HepG2 (cell line): ENCODE results near the gene FEM1B. TPM values are rescaled to one million over a fixed set of nuclear protein-coding genes. Genes with fewer than 3 reads are reported as not detected.

Source experiments
- CREB3 ChIP-seq: sonication (generic); formaldehyde crosslinking; IDR thresholded peaks from 2 replicates; pipeline ENCODE4 v1.5.0; 2020; ENCODE audit warnings: missing genetic modification reagents
- ESRRA ChIP-seq: sonication (generic); formaldehyde crosslinking; IDR thresholded peaks from 2 replicates; pipeline ENCODE4 v1.5.1; 2020; ENCODE audit warnings: mild to moderate bottlenecking, low read depth, missing genetic modification reagents
- FOXK2 ChIP-seq: fragments of 450-650 bp; IDR thresholded peaks from 2 replicates; pipeline ENCODE4 v1.6.1; 2016
- GPBP1L1 ChIP-seq: sonication (generic); formaldehyde crosslinking; IDR thresholded peaks from 2 replicates; pipeline ENCODE4 v1.5.0; 2020; ENCODE audit warnings: mild to moderate bottlenecking, missing genetic modification reagents
- HMG20B ChIP-seq: conservative IDR thresholded peaks from 2 replicates; pipeline ENCODE4 v1.6.1; 2016; ENCODE audit warnings: missing genetic modification reagents, missing compliant biosample characterization
- HNRNPLL ChIP-seq: fragments of 200-400 bp; formaldehyde crosslinking; IDR thresholded peaks from 2 replicates; pipeline ENCODE4 v1.6.1; 2017; ENCODE audit warnings: mild to moderate bottlenecking, low read depth, low read length; ENCODE audit not compliant: poor library complexity, severe bottlenecking
- HOXD1 ChIP-seq: sonication (generic); formaldehyde crosslinking; IDR thresholded peaks from 2 replicates; pipeline ENCODE4 v1.5.0; 2020; ENCODE audit warnings: missing genetic modification reagents
- KDM3A ChIP-seq: IDR thresholded peaks from 2 replicates; pipeline ENCODE4 v1.6.1; 2018; ENCODE audit warnings: low read depth, missing compliant biosample characterization
- MBNL3 ChIP-seq: fragments of 250-450 bp; sonication (Bioruptor Pico); conservative IDR thresholded peaks from 2 replicates; pipeline ENCODE4 v1.8.0; 2022; ENCODE audit warnings: mild to moderate bottlenecking, inconsistent platforms
- RBM39 ChIP-seq: fragments of 200-400 bp; formaldehyde crosslinking; IDR thresholded peaks from one replicate; pipeline ENCODE4 v1.6.1; 2018; ENCODE audit warnings: antibody characterized with exemption, mild to moderate bottlenecking, low read depth, low read length; ENCODE audit not compliant: poor library complexity, severe bottlenecking
- SIX1 ChIP-seq: sonication (generic); formaldehyde crosslinking; IDR thresholded peaks from 2 replicates; pipeline ENCODE4 v1.4.0; 2020; ENCODE audit warnings: missing genetic modification reagents, borderline replicate concordance
- SMARCC2 ChIP-seq: fragments of 450-650 bp; IDR thresholded peaks from 2 replicates; pipeline ENCODE4 v1.6.1; 2017; ENCODE audit warnings: antibody characterized with exemption, mild to moderate bottlenecking
- SOX6 ChIP-seq, 2 experiments: fragments of 450-650 bp in 1 of 2; sonication (generic) in 1 of 2; formaldehyde crosslinking in 1 of 2; IDR thresholded peaks; 2 replicates each; pipeline versions ENCODE4 v1.4.0 to v1.6.1; 2017 to 2020; ENCODE audit warnings: antibody characterized with exemption in 1 of 2, mild to moderate bottlenecking in 1 of 2, missing genetic modification reagents in 1 of 2
- TMF1 ChIP-seq: sonication (generic); formaldehyde crosslinking; IDR thresholded peaks from 2 replicates; pipeline ENCODE4 v1.8.1; 2022; ENCODE audit warnings: low read depth, missing genetic modification reagents
- ZNF331 ChIP-seq: sonication (generic); formaldehyde crosslinking; IDR thresholded peaks from 2 replicates; pipeline ENCODE4 v1.4.0; 2020; ENCODE audit warnings: missing genetic modification reagents
- ZNF616 ChIP-seq: sonication (generic); formaldehyde crosslinking; IDR thresholded peaks from 2 replicates; pipeline ENCODE4 v1.5.0; 2020; ENCODE audit warnings: low read depth, mild to moderate bottlenecking, missing genetic modification reagents
- ZZZ3 ChIP-seq: sonication (generic); formaldehyde crosslinking; IDR thresholded peaks from 2 replicates; pipeline ENCODE4 v1.4.0; 2020; ENCODE audit warnings: missing genetic modification reagents, mild to moderate bottlenecking, borderline replicate concordance
- polyA plus RNA-seq, 8 experiments: library from polyadenylated mRNA; depleted of rRNA in 3 of 8; stranded (reverse) in 7 of 8; unstranded in 1 of 8; fragments of >200 nt; fragmentation: Illumina TruSeq in 4 of 8; extraction: Trizol in 4 of 8; gene quantifications; 2 replicates each; pipeline versions ENCODE4 v1.2.1 to v1.2.3, GENCODE V29; 2011 to 2016; ENCODE audit warnings: low read depth in 4 of 8, missing spikeins in 1 of 8, mixed read lengths in 1 of 8; ENCODE audit not compliant: insufficient read depth in 1 of 8
- total RNA-seq, 5 experiments: library from RNA; depleted of rRNA; stranded (reverse); fragments of >200 nt; fragmentation: Illumina TruSeq; extraction: Trizol; gene quantifications; 2 replicates each; pipeline ENCODE4 v1.2.3, GENCODE V29; 2016; ENCODE audit warnings: low read depth in 1 of 5
- TF ChIP-seq, protein P1 (sequence below), 2 experiments: fragments of 450-650 bp in 1 of 2; sonication (generic) in 1 of 2; formaldehyde crosslinking; IDR thresholded peaks; 2 replicates each; pipeline versions ENCODE4 v1.5.0 to v1.8.0; 2020 to 2022; ENCODE audit warnings: mild to moderate bottlenecking in 1 of 2, missing genetic modification reagents in 1 of 2
- TF ChIP-seq, protein P2 (sequence below): sonication (generic); formaldehyde crosslinking; IDR thresholded peaks from 2 replicates; pipeline ENCODE4 v1.4.0; 2020; ENCODE audit warnings: missing genetic modification reagents
- TF ChIP-seq, protein P3 (sequence below): sonication (generic); formaldehyde crosslinking; IDR thresholded peaks from 2 replicates; pipeline ENCODE4 v1.9.0; 2022; ENCODE audit warnings: low read depth, missing genetic modification reagents

The FEM1B gene
- total and polyA plus RNA-seq, 2 of the 13 experiments (the other 11 are each of a cell fraction or from before 2014, with no cell fraction given) = 38.1 to 40.0 TPM

DNA sequence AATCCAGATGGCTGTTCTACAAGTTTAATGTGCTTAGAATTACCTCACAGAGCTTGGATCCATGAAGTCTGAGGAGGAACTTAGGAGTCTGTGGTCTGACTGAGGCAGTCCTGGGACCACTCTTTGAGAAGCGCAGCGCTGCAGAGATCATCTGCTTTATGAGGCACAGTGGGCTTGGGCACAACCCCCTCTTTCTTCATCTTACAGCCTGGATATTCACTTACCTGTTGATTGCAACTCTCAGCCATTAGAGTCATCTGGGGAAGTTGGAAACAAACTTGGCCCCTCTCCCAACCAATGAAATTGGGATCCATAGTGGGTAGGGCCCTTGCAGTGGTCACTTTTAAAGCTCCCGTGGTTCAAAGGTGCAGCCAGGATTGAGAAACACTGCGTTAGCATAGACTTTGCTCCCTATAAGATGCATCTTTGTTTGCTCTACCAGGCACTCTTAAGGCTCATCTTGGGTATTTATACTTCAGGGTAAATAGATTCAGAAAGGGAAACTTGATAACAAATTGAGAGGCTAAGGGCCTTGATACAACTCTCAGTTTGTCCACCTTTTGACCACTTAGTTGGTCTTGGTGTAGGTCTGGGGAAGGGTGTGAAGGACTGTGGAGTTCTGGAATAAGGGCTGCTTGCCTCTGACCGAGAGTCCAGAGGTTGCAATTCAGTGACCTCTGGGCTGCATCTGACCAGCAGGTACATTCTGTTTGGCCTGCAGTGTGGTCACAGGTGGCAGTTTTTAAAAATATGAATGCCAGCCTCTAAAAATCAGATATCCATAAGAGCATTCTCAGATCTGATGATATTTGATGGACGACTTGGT is 22.8 kb downstream of the FEM1B start (continued):
- TF ChIP-seq GPBP1L1 (CRISPR knock-in tag) (no peak), HNRNPLL (no peak), FOXK2 (no peak), SIX1 (CRISPR knock-in tag) (peak; percentile 38; the same call in 1 of the 2 replicates), ZZZ3 (CRISPR knock-in tag) (no peak), ESRRA (peak; percentile 22; the same call in 1 of the 2 replicates), CREB3 (CRISPR knock-in tag) (no peak), KDM3A (CRISPR knock-in tag) (no peak), TMF1 (CRISPR knock-in tag) (no peak), SMARCC2 (no peak), HOXD1 (no peak), ZNF616 (CRISPR knock-in tag) (no peak), RBM39 (no peak), MBNL3 (CRISPR knock-in tag) (no peak), HMG20B (CRISPR knock-in tag) (no peak), ZNF331 (CRISPR knock-in tag) (peak; percentile 42; the same call in 1 of the 2 replicates), SOX6 (IDR thresholded peaks at IDR 0.05) (no peak), SOX6 (CRISPR knock-in tag; IDR thresholded peaks at IDR 0.05) (peak; percentile 80)
- TF ChIP-seq, protein P1, sequence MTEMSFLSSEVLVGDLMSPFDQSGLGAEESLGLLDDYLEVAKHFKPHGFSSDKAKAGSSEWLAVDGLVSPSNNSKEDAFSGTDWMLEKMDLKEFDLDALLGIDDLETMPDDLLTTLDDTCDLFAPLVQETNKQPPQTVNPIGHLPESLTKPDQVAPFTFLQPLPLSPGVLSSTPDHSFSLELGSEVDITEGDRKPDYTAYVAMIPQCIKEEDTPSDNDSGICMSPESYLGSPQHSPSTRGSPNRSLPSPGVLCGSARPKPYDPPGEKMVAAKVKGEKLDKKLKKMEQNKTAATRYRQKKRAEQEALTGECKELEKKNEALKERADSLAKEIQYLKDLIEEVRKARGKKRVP (CRISPR knock-in tag; IDR thresholded peaks at IDR 0.05) = peak in 1 of 2 experiments; percentile 39; a peak in 2 of 4 replicates
- TF ChIP-seq, protein P2, sequence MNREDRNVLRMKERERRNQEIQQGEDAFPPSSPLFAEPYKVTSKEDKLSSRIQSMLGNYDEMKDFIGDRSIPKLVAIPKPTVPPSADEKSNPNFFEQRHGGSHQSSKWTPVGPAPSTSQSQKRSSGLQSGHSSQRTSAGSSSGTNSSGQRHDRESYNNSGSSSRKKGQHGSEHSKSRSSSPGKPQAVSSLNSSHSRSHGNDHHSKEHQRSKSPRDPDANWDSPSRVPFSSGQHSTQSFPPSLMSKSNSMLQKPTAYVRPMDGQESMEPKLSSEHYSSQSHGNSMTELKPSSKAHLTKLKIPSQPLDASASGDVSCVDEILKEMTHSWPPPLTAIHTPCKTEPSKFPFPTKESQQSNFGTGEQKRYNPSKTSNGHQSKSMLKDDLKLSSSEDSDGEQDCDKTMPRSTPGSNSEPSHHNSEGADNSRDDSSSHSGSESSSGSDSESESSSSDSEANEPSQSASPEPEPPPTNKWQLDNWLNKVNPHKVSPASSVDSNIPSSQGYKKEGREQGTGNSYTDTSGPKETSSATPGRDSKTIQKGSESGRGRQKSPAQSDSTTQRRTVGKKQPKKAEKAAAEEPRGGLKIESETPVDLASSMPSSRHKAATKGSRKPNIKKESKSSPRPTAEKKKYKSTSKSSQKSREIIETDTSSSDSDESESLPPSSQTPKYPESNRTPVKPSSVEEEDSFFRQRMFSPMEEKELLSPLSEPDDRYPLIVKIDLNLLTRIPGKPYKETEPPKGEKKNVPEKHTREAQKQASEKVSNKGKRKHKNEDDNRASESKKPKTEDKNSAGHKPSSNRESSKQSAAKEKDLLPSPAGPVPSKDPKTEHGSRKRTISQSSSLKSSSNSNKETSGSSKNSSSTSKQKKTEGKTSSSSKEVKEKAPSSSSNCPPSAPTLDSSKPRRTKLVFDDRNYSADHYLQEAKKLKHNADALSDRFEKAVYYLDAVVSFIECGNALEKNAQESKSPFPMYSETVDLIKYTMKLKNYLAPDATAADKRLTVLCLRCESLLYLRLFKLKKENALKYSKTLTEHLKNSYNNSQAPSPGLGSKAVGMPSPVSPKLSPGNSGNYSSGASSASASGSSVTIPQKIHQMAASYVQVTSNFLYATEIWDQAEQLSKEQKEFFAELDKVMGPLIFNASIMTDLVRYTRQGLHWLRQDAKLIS (CRISPR knock-in tag) = no peak
- TF ChIP-seq, protein P3, sequence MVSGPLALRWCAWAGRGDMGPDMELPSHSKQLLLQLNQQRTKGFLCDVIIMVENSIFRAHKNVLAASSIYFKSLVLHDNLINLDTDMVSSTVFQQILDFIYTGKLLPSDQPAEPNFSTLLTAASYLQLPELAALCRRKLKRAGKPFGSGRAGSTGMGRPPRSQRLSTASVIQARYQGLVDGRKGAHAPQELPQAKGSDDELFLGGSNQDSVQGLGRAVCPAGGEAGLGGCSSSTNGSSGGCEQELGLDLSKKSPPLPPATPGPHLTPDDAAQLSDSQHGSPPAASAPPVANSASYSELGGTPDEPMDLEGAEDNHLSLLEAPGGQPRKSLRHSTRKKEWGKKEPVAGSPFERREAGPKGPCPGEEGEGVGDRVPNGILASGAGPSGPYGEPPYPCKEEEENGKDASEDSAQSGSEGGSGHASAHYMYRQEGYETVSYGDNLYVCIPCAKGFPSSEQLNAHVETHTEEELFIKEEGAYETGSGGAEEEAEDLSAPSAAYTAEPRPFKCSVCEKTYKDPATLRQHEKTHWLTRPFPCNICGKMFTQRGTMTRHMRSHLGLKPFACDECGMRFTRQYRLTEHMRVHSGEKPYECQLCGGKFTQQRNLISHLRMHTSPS (CRISPR knock-in tag) = peak; percentile 22; the same call in 1 of the 2 replicates
